Measurements from ENCODE around the gene DDX39B. TPM values are rescaled to one million over a fixed set of nuclear protein-coding genes. Genes with fewer than 3 reads are reported as not detected.

Gene DDX39B
- total and polyA plus RNA-seq, 2 of the 8 experiments (the other 6 are each of a cell fraction or from before 2014, with no cell fraction given), result 780 to 1,164 TPM

DNA sequence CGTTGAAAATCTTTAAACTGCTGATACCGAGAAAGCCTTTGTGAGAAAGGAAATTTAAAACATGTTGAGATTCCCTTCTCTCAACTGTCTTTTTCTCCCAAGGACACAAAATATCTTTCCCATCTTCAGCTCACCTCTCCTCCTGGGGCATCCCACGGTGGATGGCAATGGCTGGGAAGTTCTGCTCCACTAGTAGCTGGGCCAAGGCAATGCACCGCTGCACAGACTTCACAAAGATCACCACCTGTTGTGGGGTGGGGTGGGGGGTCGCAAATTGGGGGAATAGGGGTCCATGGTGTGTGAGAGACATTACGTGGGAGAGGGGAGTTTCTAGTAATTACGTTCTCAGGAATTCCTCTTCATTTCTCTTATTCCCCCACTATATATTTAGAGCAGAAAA, 10.6 kb downstream of the DDX39B start:
- H3K4me3 ChIP-seq (ENCODE audit: extremely low read depth in 1 of 4, insufficient read depth in 2 of 4, low read depth in 3 of 4, low read length in 4 of 4), result no peak overlapping the region
- no peak overlapping the region for H3K23ac ChIP-seq (ENCODE audit: insufficient read length)
- DNase-seq (ENCODE audit: low read depth in 1 of 2, low spot score in 2 of 2) (no peak), FAIRE-seq (no peak)
- no peaks in the 10 kb centered on the region for H3K9me3 ChIP-seq (ENCODE audit: insufficient read depth in 2 of 2, low read depth in 1 of 2, low read length in 1 of 2)
- no peak overlapping the region for H4K8ac ChIP-seq (ENCODE audit: extremely low read depth, insufficient read depth, low read length)
- H2AFZ ChIP-seq (ENCODE audit: low read length), result no peak overlapping the region
- H3K4me2 ChIP-seq (ENCODE audit: insufficient read depth in 1 of 2, low read depth in 2 of 2, low read length in 2 of 2), result no peak overlapping the region
- peaks cover 29 to 41% of the 10 kb centered on the region in 2 experiments for H4K20me1 ChIP-seq (replicated peaks in 1 of 2; ENCODE audit: control insufficient read depth in 1 of 2, insufficient read depth in 2 of 2, low read length in 2 of 2)
- no peak overlapping the region for H3K27ac ChIP-seq (ENCODE audit: low read depth, low read length)
- H3K36me3 ChIP-seq (ENCODE audit: control insufficient read depth in 2 of 4, insufficient read depth in 4 of 4, low read length in 3 of 4), result peaks cover 54 to 70% (median 61%) of the 10 kb centered on the region in 4 experiments
- no peak overlapping the region for H2BK12ac ChIP-seq (ENCODE audit: low read depth, low read length)
- H4K5ac ChIP-seq (ENCODE audit: insufficient read length, low read depth, low read length), result no peak overlapping the region
- H3K27me3 ChIP-seq (replicated peaks in 1 of 4; ENCODE audit: control insufficient read depth in 3 of 4, extremely low read depth in 1 of 4, insufficient read depth in 3 of 4, low read length in 3 of 4), result no peaks in the 10 kb centered on the region
- no peak overlapping the region for H2BK120ac ChIP-seq (replicated peaks; ENCODE audit: low read depth, low read length)
- peaks cover 1 to 5% (median 4%) of the 10 kb centered on the region in 4 experiments; a peak in 4 of 7 replicates for H3K4me1 ChIP-seq (replicated peaks in 1 of 4; ENCODE audit: control insufficient read depth in 3 of 4, insufficient read depth in 4 of 4, low read length in 3 of 4)
- no peak overlapping the region for H2BK20ac ChIP-seq (ENCODE audit: low read length)
- no peak overlapping the region for H3K18ac ChIP-seq (ENCODE audit: extremely low read depth, low read length)
- peaks cover 10% of the 10 kb centered on the region; the same call in 1 of the 2 replicates for H3K79me1 ChIP-seq (ENCODE audit: low read depth, low read length)
- no peak overlapping the region for H3K9ac ChIP-seq (replicated peaks in 1 of 4; ENCODE audit: extremely low read depth in 1 of 4, low read depth in 3 of 4, low read length in 3 of 4)
- H4K91ac ChIP-seq (replicated peaks; ENCODE audit: insufficient read length, low read length), result no peak overlapping the region
- H3K79me2 ChIP-seq (ENCODE audit: control insufficient read depth in 1 of 2, insufficient read depth in 2 of 2, low read length in 2 of 2), result peaks cover 0 to 19% of the 10 kb centered on the region in 2 experiments; a peak in 2 of 4 replicates
- H2AK5ac ChIP-seq (ENCODE audit: low read depth, low read length), result no peak overlapping the region
- no peak overlapping the region for H2BK5ac ChIP-seq (ENCODE audit: low read depth, low read length)
- no peak overlapping the region for H3K14ac ChIP-seq (ENCODE audit: insufficient read length)
- no peak overlapping the region for H2BK15ac ChIP-seq (ENCODE audit: low read length)
- ChIA-PET CTCF (ENCODE audit: partially characterized antibody) (interaction anchor here (1.4 to 1.8 kb wide), 4 partner anchors 15 to 67 kb away, joined by 3 to 6 read pairs (median 4); partner anchors contain the start of gene ATP6V1G2), POLR2A (ENCODE audit: partially characterized antibody) (interaction anchor here (0.9 to 18.4 kb wide), 21 partner anchors 8 to 359 kb away, joined by 3 to 428 read pairs (median 5); partner anchors contain the start of genes ATP6V1G2, BAG6, DDX39B and NFKBIL1)
- no peak overlapping the region for H3K4ac ChIP-seq (replicated peaks; ENCODE audit: insufficient read length, low read depth, low read length)
- 91% methylated on average over 7 of the region's 7 CpGs; no CpG with 5 or more reads in 1 of the 2 experiments for WGBS, 2 experiments (ENCODE audit: extremely low coverage in 1 of 2, insufficient coverage in 1 of 2, insufficient read length in 1 of 2, insufficient replicate concordance in 2 of 2, low coverage in 1 of 2, low lambda C conversion rate in 2 of 2, missing lambda C conversion rate in 1 of 2)
- H3K23me2 ChIP-seq (ENCODE audit: low read depth, low read length), result no peaks in the 10 kb centered on the region
- H3K56ac ChIP-seq (replicated peaks; ENCODE audit: insufficient read length, low read depth, low read length), result no peak overlapping the region
- TF ChIP-seq USF2 (IDR thresholded peaks at IDR 0.05; ENCODE audit: low read length), result no peak
- no peak for TF ChIP-seq POU5F1 (IDR thresholded peaks at IDR 0.05; ENCODE audit: low read depth, low read length)
- TF ChIP-seq HDAC6 (IDR thresholded peaks at IDR 0.05; ENCODE audit: low read depth, low read length), result no peak
- TF ChIP-seq NRF1 (IDR thresholded peaks at IDR 0.05; ENCODE audit: low read depth, low read length), result no peak
- TF ChIP-seq TEAD4 (IDR thresholded peaks at IDR 0.05; ENCODE audit: low read depth, low read length), result no peak
- TF ChIP-seq EP300 (IDR thresholded peaks at IDR 0.05; ENCODE audit: borderline replicate concordance in 1 of 2, low read depth in 2 of 2, low read length in 2 of 2), result no peak
- TF ChIP-seq SIN3A (conservative IDR thresholded peaks at IDR 0.05 in 1 of 2, IDR thresholded peaks at IDR 0.05 in 1 of 2; ENCODE audit: low read depth in 1 of 2, low read length in 2 of 2), result no peak
- no peak for TF ChIP-seq CTCF (IDR thresholded peaks at IDR 0.05; ENCODE audit: control extremely low read depth in 1 of 3, insufficient read depth in 1 of 3, low read depth in 1 of 3, low read length in 3 of 3)
- TF ChIP-seq GABPA (IDR thresholded peaks at IDR 0.05; ENCODE audit: borderline replicate concordance, insufficient read depth, low read length), result no peak

Measured in H1 (cell line).